ENCODE measurements around the gene CORO2B. TPM values are rescaled to one million over a fixed set of nuclear protein-coding genes. Genes with fewer than 3 reads are reported as not detected.
A peak's percentile ranks its signal among the peaks of the same experiment; 100 is the strongest.

The CORO2B gene
- total RNA-seq, 4 donors from 2014 or later: 1.3 to 3.3 (median 2.3) TPM

GRCh38 chr15:68769702-68770101 lies 190.9 kb downstream of the CORO2B start:
- H3K9me3 ChIP-seq: no peaks in the 10 kb centered on the region
- H3K4me1 ChIP-seq: no peaks in the 10 kb centered on the region
- no peaks in the 10 kb centered on the region for H3K27me3 ChIP-seq
- no peak overlapping the region for H3K27ac ChIP-seq
- H3K36me3 ChIP-seq: no peaks in the 10 kb centered on the region
- no peak overlapping the region for H3K4me3 ChIP-seq
- DNase-seq (ENCODE audit: low spot score in 2 of 2): no peak
- WGBS: no CpG with 5 or more reads among the region's 2 CpGs
- TF ChIP-seq POLR2AphosphoS5 (IDR thresholded peaks at IDR 0.05): no peak
- no peak for TF ChIP-seq POLR2A (IDR thresholded peaks at IDR 0.05)
- TF ChIP-seq, protein P1, sequence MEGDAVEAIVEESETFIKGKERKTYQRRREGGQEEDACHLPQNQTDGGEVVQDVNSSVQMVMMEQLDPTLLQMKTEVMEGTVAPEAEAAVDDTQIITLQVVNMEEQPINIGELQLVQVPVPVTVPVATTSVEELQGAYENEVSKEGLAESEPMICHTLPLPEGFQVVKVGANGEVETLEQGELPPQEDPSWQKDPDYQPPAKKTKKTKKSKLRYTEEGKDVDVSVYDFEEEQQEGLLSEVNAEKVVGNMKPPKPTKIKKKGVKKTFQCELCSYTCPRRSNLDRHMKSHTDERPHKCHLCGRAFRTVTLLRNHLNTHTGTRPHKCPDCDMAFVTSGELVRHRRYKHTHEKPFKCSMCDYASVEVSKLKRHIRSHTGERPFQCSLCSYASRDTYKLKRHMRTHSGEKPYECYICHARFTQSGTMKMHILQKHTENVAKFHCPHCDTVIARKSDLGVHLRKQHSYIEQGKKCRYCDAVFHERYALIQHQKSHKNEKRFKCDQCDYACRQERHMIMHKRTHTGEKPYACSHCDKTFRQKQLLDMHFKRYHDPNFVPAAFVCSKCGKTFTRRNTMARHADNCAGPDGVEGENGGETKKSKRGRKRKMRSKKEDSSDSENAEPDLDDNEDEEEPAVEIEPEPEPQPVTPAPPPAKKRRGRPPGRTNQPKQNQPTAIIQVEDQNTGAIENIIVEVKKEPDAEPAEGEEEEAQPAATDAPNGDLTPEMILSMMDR (IDR thresholded peaks at IDR 0.05): no peak
- TF ChIP-seq EP300 (IDR thresholded peaks at IDR 0.05): no peak

GRCh38 chr15:68770216-68770615 lies 191.4 kb downstream of the CORO2B start:
- H3K4me3 ChIP-seq: no peak overlapping the region
- no peaks in the 10 kb centered on the region for H3K36me3 ChIP-seq
- no peaks in the 10 kb centered on the region for H3K4me1 ChIP-seq
- no peaks in the 10 kb centered on the region for H3K9me3 ChIP-seq
- H3K27me3 ChIP-seq: no peaks in the 10 kb centered on the region
- no peak for DNase-seq (ENCODE audit: low spot score in 2 of 2)
- no peak overlapping the region for H3K27ac ChIP-seq
- no peak for TF ChIP-seq POLR2A (IDR thresholded peaks at IDR 0.05)
- no peak for TF ChIP-seq POLR2AphosphoS5 (IDR thresholded peaks at IDR 0.05)

DNA sequence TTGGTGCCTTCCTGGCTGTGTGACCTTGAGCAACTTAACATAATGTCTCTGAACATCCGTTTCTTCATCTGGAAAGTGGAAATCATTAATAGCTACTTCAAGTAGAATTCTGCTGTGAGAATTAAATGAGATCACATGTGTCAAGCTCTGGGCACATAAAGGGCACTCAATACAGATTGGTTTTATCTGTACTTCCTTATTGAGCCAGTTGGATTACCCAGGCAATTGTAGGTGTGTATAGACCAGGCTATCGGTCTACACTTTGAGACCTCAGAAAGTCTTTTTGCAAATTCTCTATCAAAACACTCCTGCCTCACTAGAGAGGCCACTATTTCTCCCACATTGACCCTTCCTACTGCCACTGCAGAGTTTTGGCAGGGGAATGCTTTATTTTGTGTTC lies 194.2 kb downstream of the CORO2B start:
- Histone ChIP-seq H3K27ac (no peak overlapping the region), H3K36me3 (no peaks in the 10 kb centered on the region), H3K4me1 (peaks cover 10% of the 10 kb centered on the region), H3K4me3 (no peak overlapping the region), H3K9me3 (no peaks in the 10 kb centered on the region), H3K27me3 (no peaks in the 10 kb centered on the region)
- WGBS: 84% methylated on average over 2 of the region's 2 CpGs
- TF ChIP-seq, protein P1 (IDR thresholded peaks at IDR 0.05): no peak
- TF ChIP-seq POLR2AphosphoS5 (IDR thresholded peaks at IDR 0.05): no peak
- TF ChIP-seq POLR2A (IDR thresholded peaks at IDR 0.05): no peak
- TF ChIP-seq EP300 (IDR thresholded peaks at IDR 0.05): no peak
- DNase-seq (ENCODE audit: low spot score in 2 of 2): no peak

GRCh38 chr15:68774120-68774519 lies 195.3 kb downstream of the CORO2B start:
- no peak for TF ChIP-seq POLR2A (IDR thresholded peaks at IDR 0.05)
- no peak for TF ChIP-seq EP300 (IDR thresholded peaks at IDR 0.05)
- no peak for TF ChIP-seq POLR2AphosphoS5 (IDR thresholded peaks at IDR 0.05)
- TF ChIP-seq, protein P1 (IDR thresholded peaks at IDR 0.05): no peak
- no peaks in the 10 kb centered on the region for H3K9me3 ChIP-seq
- no peak overlapping the region for H3K27ac ChIP-seq
- H3K27me3 ChIP-seq: no peaks in the 10 kb centered on the region
- no peak overlapping the region for H3K4me3 ChIP-seq
- peaks cover 10% of the 10 kb centered on the region for H3K4me1 ChIP-seq
- WGBS: 91% methylated on average over 4 of the region's 4 CpGs
- peaks cover 6% of the 10 kb centered on the region for H3K36me3 ChIP-seq
- DNase-seq (ENCODE audit: low spot score in 2 of 2): no peak

DNA sequence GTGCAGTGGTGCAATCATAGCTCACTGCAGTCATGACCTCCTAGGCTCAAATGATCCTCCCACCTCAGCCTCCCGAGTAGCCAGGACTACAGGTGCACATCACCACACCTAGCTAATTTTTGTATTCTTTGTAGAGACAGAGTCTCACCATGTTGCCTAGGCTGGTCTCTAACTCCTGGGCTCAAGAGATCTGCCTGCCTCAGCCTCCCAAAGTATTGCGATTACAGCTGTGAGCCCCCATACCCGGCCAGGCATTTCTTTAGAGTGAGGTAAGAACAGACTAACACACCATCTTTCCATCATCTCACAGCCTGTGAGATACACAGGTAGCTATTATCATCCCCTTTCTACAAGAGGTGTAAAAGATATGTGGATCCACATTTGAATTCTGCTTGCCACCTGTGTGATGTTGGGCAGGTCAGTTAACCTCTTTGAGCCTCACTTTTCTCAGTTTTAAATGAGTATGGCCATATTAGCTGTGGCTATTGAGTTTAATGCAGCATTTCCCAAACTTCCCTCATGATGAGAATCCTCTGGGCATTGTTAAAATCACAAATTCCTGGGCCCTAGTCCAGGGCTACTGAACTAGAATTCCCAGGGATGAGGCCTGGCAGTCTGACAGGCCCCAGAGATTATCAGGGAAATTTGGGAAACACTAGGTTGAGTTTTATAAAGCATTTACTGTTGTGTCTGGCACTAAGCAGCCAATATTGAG lies 195.9 kb downstream of the CORO2B start:
- Histone ChIP-seq H3K27me3 (no peaks in the 10 kb centered on the region), H3K36me3 (peaks cover 12% of the 10 kb centered on the region), H3K4me1 (peaks cover 10% of the 10 kb centered on the region), H3K4me3 (no peak overlapping the region), H3K9me3 (no peaks in the 10 kb centered on the region), H3K27ac (no peak overlapping the region)
- 98% methylated on average over 3 of the region's 3 CpGs for WGBS
- no peak for TF ChIP-seq POLR2A (IDR thresholded peaks at IDR 0.05)
- no peak for TF ChIP-seq EP300 (IDR thresholded peaks at IDR 0.05)
- no peak for TF ChIP-seq POLR2AphosphoS5 (IDR thresholded peaks at IDR 0.05)
- TF ChIP-seq, protein P1 (IDR thresholded peaks at IDR 0.05): no peak
- no peak for DNase-seq (ENCODE audit: low spot score in 2 of 2)

- Histone ChIP-seq H3K4me1 (peaks cover 10% of the 10 kb centered on the region), H3K27ac (peak overlapping the region; percentile 28), H3K27me3 (no peaks in the 10 kb centered on the region)
These were observed 196.4 kb downstream of the CORO2B start for GRCh38 chr15:68775236-68775577.

More at GRCh38 chr15:68775236-68775577, 196.4 kb downstream of the CORO2B start:
- H3K36me3 ChIP-seq: peaks cover 17% of the 10 kb centered on the region
- no peaks in the 10 kb centered on the region for H3K9me3 ChIP-seq
- no peak for DNase-seq (ENCODE audit: low spot score in 2 of 2)
- 86% methylated on average over 3 of the region's 3 CpGs for WGBS
- no peak overlapping the region for H3K4me3 ChIP-seq
- TF ChIP-seq POLR2A (IDR thresholded peaks at IDR 0.05) (no peak), EP300 (IDR thresholded peaks at IDR 0.05) (no peak), POLR2AphosphoS5 (IDR thresholded peaks at IDR 0.05) (no peak)
- TF ChIP-seq, protein P1 (IDR thresholded peaks at IDR 0.05): no peak
